Nephron (organoid): ENCODE data around the gene SETBP1.

Experiments
- H3K27ac Mint-ChIP-seq, 3 experiments: 2 replicates each; pipeline ENCODE4 v1.8.0; 2020; ENCODE audit warnings: mixed read lengths in 3 of 3, mild to moderate bottlenecking in 2 of 3, moderate library complexity in 1 of 3
- H3K27me3 Mint-ChIP-seq: 2 replicates; pipeline ENCODE4 v1.8.0; 2021; ENCODE audit warnings: low read depth, mild to moderate bottlenecking, moderate library complexity, mixed read lengths
- H3K36me3 Mint-ChIP-seq: 2 replicates; pipeline ENCODE4 v1.8.0; 2020; ENCODE audit warnings: low read depth, mixed read lengths
- H3K4me1 Mint-ChIP-seq: 2 replicates; pipeline ENCODE4 v1.8.0; 2020; ENCODE audit warnings: mixed read lengths
- H3K4me3 Mint-ChIP-seq, 3 experiments: 2 replicates each; pipeline ENCODE4 v1.8.0; 2020; ENCODE audit warnings: mild to moderate bottlenecking in 3 of 3, mixed read lengths in 3 of 3, moderate library complexity in 2 of 3
- H3K9me3 Mint-ChIP-seq: 2 replicates; pipeline ENCODE4 v1.8.0; 2020; ENCODE audit warnings: mixed read lengths
- CTCF ChIP-seq, 3 experiments: fragments of 200-600 bp; sonication (generic); IDR thresholded peaks; one replicate each; pipeline ENCODE4 v1.5.0; 2021; ENCODE audit warnings: antibody characterized with exemption in 3 of 3; ENCODE audit not compliant: unreplicated experiment in 3 of 3

SETBP1 gene

GRCh38 chr18:45046961-45047360, 366.3 kb downstream of the SETBP1 start:
- no peak for TF ChIP-seq CTCF (IDR thresholded peaks at IDR 0.05; ENCODE audit: unreplicated experiment in 3 of 3)
- Mint-ChIP-seq H3K9me3 (no peaks in the 10 kb centered on the region), H3K27me3 (no peaks in the 10 kb centered on the region), H3K36me3 (peaks cover 56% of the 10 kb centered on the region), H3K4me1 (peaks cover 72% of the 10 kb centered on the region), H3K4me3 (no peak overlapping the region), H3K27ac (peak overlapping the region in 2 of 3 experiments; percentile 82 to 83)

GRCh38 chr18:45049578-45050319, 369.1 kb downstream of the SETBP1 start:
- H3K36me3 Mint-ChIP-seq = peaks cover 61% of the 10 kb centered on the region

GRCh38 chr18:45050712-45051601, 370.3 kb downstream of the SETBP1 start:
- Mint-ChIP-seq H3K4me1 (peaks cover 70% of the 10 kb centered on the region), H3K27me3 (no peaks in the 10 kb centered on the region), H3K36me3 (peaks cover 55% of the 10 kb centered on the region), H3K27ac (peak overlapping the region; percentile 32 to 94 (median 93)), H3K4me3 (no peak overlapping the region), H3K9me3 (no peaks in the 10 kb centered on the region)
- no peak for TF ChIP-seq CTCF (IDR thresholded peaks at IDR 0.05; ENCODE audit: unreplicated experiment in 3 of 3)

More at GRCh38 chr18:45049578-45050319, 369.1 kb downstream of the SETBP1 start:
- Mint-ChIP-seq H3K27me3 (no peaks in the 10 kb centered on the region), H3K9me3 (no peaks in the 10 kb centered on the region), H3K27ac (peak overlapping the region; percentile 32 to 94 (median 93)), H3K4me1 (peaks cover 61% of the 10 kb centered on the region), H3K4me3 (no peak overlapping the region)
- TF ChIP-seq CTCF (IDR thresholded peaks at IDR 0.05; ENCODE audit: unreplicated experiment in 3 of 3) = no peak

GRCh38 chr18:45054636-45055035, 373.9 kb downstream of the SETBP1 start:
- Mint-ChIP-seq H3K4me1 (peaks cover 71% of the 10 kb centered on the region), H3K4me3 (no peak overlapping the region), H3K27ac (peak overlapping the region in 2 of 3 experiments; percentile 60 to 91), H3K27me3 (no peaks in the 10 kb centered on the region), H3K36me3 (peaks cover 43% of the 10 kb centered on the region), H3K9me3 (no peaks in the 10 kb centered on the region)
- TF ChIP-seq CTCF (IDR thresholded peaks at IDR 0.05; ENCODE audit: unreplicated experiment in 3 of 3) = no peak

DNA sequence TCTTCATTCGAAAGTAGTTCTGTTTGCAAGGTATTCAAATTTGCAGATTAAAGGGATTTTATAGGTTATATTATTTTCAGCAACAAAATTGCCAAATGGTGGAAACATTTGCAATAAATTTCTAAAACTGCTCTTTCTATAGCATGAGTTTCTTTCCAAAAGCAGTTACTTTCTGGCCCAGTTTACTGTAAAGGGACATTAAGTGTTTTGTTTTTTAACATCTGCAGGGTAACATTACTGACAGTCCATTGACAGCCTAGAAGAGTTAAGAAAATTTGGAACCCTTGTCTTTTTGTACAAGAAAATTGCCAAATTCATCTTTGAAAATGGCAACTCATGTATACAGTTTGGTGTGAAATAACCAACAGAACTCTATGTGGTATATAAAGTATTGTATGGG, 375.1 kb downstream of the SETBP1 start:
- Mint-ChIP-seq H3K27ac (peak overlapping the region in 2 of 3 experiments; percentile 81 to 91), H3K4me3 (no peak overlapping the region), H3K4me1 (peaks cover 59% of the 10 kb centered on the region), H3K9me3 (no peaks in the 10 kb centered on the region), H3K36me3 (peaks cover 37% of the 10 kb centered on the region), H3K27me3 (no peaks in the 10 kb centered on the region)
- no peak for TF ChIP-seq CTCF (IDR thresholded peaks at IDR 0.05; ENCODE audit: unreplicated experiment in 3 of 3)
